Inflammatory macrophage (primary cell): Measurements from ENCODE around the gene CHST12.

ENCODE experiments used
- DNase-seq, 2 donors: peaks; one replicate each; pipeline ENCODE4 v3.0.0-alpha.2; 2020 to 2022

Gene CHST12

GRCh38 chr7:2482725-2483451, 79.5 kb downstream of the CHST12 start:
- no peak for DNase-seq

DNA sequence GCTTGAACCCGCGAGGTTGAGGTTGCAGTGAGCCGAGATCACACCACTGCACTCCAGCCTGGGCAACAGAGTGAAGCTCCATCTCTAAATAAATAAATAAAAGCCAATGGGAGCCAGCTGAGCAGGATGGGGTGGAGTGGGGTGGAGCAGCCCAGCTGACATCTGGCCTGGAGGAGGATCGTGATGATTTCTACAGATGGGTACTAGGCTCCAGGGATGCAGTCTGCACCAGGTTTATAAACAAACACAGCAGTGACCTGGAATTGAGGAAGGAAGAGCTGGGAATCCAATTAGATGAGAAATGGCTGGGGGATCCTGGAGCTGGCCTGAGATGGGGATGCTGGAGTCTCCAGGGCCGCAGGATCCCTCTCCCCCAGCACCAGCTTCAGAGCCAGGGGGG, 80.1 kb downstream of the CHST12 start:
- no peak for DNase-seq

- DNase-seq, result no peak
Observed at GRCh38 chr7:2484868-2485267, 81.5 kb downstream of the CHST12 start.

DNA sequence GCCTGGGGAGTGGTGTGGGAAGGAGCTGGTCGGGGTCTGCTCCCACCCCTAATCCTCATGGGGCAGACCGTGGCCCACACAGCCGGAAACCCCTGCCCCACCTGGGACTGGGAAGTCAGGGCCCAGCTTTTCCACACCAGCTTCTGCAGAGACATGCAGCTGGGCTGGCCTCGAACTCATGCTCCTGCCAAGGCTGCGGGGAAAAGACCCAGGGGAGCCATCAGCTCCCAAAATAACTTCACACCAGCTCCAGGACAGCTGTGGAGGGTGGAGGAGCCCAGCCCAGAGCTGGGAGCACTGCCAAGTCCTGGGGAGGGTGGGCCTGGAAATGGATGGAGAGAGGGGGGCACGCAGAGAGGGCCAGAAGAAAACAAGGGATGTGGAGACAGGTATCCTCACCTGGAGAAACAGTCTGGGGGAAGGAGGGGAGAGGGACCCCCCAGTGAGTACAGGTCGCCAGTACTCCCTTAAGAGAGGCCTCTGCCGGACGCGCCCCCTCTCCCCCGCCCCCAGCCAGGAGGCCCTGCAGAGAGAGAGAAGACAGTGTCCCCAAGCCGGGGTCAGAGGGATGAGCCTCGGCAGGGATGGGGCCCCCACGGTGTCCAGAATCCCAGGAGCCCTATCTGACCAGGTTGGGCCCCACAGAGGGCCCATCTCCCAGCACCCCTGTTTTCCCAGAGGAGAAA, 84.3 kb downstream of the CHST12 start:
- DNase-seq, result no peak

DNA sequence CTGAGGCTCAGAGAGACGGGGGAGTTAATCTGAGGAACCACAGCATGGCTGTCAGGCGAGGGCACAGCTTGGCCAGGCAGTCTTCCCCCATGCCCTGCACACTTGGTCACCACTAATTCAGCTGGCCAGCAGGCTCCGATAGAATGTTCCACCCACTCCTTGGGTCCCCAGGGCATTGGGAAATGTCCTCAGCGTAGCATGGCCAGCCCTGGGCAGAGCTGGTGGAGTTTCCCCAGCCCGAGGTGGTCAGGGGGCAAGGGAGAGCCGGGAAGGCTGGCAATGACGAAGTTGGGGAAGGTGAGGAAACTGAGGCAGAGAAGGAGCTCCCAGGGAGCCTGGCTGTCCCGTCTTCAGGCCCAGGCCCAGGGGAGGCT, 84.8 kb downstream of the CHST12 start:
- no peak for DNase-seq

DNA sequence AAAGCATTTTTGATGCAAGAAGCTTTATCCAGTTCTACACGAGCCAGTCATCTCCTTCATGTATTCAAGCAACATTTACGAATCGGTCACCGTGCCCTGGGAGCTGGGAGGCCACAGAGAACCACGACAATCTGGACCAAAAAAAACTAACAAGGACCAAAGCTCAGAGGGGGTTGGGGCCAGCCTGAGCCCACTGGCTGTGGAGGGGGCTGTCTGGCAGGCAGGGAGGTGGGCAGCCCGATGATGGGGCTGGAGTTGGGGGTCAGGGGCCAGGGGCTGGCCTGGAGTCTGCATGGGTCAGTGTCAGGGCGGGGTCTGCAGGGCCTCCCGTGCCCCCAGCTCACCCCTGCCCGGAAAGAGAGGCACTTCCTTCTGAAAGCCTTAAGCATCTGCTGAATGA, 85.3 kb downstream of the CHST12 start:
- DNase-seq, result no peak

DNA sequence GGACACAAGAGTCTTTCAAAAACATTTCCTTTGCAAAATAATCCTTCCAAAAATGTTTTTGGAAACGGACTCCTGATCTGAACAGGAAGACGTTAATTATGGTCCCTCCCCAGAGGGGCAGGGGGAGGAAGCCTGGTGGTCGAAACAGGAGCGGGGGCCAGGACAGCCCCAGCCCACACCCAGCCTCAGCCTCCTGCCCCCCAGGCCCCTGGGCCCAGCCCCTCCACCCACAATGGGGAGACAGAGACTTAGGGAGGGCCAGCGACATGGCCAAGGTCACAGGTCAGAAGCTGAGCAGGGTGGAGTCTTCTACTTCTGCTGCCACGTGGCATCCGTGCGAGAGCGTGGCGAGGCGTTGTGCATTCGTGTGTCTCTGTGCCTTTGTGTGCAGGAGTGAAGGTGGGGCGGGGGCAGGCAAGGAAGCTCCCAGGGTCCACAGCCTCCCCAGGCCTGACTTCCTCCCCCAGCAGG, 86.8 kb downstream of the CHST12 start:
- no peak for DNase-seq

DNA sequence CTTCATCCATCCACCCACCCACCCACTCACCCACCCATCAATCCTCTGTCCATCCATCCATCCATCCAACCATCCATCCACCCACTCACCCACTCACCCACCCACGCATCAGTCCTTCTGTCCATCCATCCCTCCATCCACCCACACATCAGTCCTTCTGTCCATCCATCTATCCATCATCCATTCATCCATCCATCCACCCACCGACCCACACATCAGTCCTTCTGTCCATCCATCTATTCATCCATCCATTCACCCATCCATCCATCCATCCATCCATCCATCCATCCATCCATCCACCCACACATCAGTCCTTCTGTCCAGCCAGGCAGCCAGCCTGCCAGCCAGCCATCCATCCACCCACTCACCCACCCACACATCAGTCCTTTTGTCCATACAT, 88.6 kb downstream of the CHST12 start:
- DNase-seq, result no peak

GRCh38 chr7:2493205-2494164, 90.1 kb downstream of the CHST12 start:
- DNase-seq, result no peak

- DNase-seq, result no peak
Observed at GRCh38 chr7:2494191-2495130, 91.0 kb downstream of the CHST12 start.

GRCh38 chr7:2495418-2496299, 92.2 kb downstream of the CHST12 start:
- DNase-seq, result no peak

DNA sequence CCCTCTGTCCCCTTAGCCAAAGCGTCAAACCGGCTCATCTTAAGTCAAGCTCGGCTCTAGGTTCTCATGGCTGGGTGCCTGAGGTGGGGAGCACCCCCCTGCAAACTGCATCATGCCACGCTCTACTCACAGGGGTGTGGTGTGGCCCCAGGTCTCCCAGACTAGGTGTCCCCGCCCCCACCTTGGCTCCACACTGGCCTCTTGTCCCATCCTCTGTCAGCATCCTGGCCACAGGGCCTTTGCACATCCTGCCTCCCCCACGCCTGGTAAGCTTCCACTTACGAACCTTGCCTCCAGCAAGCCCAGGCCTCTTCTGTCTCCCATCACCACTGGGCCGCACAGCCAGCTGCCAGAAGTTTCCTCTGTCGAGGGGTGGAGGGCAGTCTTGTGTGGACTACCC, 93.0 kb downstream of the CHST12 start:
- no peak for DNase-seq

DNA sequence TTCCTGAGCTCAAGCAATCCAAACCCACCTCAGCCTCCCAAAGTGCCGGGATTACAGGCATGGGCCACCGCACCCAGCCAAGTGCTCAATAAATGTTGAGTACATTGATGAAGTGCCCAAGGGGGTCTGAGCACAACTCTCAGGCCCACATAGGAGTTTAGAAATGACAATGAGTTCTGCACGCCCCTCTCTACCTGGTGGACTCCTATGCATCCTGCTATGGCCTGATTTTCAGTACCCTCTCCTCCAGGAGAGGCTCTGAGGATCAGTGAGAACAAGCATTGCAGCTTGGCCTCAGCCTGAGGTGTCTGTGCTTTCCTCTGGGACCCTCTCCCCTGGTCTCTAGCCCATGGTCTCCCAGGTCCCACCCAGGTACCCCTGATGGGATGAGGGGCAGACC, 93.7 kb downstream of the CHST12 start:
- no peak for DNase-seq

- DNase-seq, result no peak
Observed at GRCh38 chr7:2497500-2498336, 94.3 kb downstream of the CHST12 start.
